HG03558 (cell line): ENCODE data around the gene BHLHA15.
A peak's percentile ranks its signal among the peaks of the same experiment; 100 is the strongest.

Experiments used
- ATAC-seq: cut with Tn5 transposase; IDR thresholded peaks from one replicate; pipeline ENCODE4 v1.9.1; 2021; ENCODE audit warnings: moderate number of reproducible peaks; ENCODE audit not compliant: unreplicated experiment; ENCODE audit errors: extremely low read depth

Gene BHLHA15

DNA sequence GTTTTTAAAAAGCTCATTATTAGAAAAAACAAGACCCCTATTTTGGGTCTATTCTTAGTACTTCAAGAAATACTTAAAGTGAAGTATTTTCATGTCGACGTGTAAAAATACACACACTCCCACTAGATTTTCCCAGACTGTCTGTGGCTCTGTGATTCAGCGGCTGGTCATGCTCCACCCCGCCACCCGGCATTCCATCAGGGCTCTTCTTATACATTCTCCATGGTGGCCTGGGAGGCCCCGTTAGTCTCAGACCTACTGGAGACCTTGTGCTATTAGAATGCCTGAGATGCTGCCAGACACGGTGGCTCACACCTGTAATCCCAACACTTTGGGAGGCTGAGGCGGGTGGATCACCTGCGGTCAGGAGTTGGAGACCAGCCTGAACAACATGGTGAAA is 27.7 kb downstream of the BHLHA15 start:
- ATAC-seq: no peak

DNA sequence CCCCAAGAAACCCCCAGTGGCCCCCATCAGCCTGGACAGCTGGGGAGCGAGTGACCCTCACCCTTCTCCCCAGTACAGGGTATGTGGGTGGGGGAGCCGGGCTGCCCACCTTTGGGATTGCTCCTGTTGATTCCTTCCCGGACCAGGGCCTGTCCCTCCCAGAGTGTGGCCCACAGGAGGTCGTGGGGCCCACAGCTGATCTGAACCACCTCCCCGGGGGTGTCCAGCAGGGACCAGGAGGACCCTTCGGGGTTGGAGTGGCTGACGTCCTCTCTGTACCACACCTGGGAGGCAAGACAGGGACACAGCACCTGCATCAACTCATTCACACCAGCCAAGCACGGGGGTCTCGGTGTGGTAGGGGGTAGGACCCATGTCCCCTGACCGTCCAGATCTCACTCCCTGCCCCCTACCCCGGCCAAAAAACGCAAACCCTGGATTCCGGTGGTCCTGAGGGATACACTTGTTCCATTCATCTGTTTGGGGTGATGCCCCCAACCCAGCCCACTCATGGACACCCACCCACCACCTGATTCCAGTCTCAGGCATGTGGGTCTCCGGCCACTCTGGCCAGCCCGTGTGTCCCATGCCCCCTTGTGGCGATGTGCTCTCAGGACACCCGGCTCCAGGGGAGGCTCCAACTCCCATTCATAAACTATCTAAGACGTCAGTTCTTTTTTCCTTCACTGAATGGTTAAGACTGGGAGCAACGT is 29.9 kb downstream of the BHLHA15 start:
- no peak for ATAC-seq

DNA sequence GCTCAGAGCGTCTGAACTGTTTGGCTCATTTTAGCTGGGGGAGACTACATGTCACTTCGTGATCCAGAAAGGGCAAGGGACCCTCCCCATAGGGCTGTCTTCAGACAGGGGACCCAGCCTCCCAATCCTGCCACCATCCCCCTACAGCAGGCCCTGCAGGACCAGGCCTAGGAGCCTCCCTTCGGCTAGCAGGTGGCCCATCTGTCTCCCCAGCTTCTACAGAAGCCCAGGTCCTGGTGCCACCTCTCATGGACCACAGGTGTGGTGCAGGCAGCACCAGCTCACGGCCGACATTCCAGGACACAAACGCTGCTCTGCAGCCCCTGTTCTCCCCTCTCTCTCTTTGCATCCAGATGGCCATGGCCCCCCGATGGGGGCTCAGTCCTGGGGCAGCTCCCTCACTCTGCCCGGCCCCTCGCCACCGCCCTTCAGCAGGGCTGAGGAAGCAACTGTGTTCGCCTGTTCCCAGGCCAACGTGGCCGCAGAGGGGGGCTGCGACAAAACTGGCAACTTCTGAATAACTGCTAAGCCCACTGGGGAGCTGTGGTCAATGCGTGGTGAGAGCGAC is 30.5 kb downstream of the BHLHA15 start:
- ATAC-seq: no peak

DNA sequence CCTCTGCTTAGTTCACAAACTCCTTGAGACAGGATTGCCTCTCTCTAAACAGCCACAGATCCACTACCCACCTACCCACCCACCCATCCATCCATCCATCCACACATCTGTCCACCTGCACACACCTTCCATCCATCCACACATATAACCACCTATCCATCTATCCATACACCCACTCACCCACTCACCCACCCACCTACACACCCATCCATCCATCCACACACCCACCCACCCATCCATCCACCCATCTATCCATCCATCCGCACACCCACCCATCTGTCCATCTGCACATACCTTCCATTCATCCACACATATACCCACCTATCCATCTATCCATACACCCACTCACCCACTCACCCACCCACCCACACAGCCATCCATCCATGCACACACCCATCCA is 31.1 kb downstream of the BHLHA15 start:
- ATAC-seq: no peak

DNA sequence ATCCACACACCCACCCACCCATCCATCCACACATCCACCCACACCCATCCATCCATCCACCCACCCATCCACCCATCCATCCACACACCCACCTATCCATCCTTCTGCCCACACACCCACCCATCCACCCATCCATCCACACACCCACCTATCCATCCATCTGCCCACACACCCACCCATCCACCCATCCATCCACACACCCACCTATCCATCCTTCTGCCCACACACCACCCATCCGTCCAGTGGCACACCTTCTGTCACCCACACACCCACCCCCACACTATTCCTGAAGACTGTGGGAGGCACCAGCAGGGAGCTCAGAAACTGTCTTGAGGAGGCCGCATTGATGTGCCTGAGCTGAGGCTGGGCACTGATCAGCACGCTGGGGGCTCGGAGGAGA is 31.7 kb downstream of the BHLHA15 start:
- ATAC-seq: no peak

DNA sequence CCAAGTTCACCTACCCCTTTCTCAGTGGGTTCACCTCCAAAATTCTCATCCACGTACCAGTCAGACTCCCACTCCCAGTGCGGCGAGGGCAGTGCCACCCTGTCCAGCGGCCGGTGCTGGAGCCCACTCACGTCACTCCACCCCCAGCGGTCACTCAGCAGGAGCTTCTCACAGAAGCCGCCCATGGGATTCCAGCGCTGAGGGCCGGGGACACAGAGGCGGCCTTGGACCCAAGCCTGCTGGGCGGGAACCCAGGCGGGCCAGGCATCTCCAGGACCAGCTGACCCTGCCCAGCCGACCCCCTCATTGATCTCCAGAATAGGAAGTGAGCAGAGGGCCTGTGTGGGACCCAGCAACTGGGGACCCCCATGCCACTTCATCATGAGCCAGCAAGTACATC is 33.6 kb downstream of the BHLHA15 start:
- ATAC-seq: no peak

DNA sequence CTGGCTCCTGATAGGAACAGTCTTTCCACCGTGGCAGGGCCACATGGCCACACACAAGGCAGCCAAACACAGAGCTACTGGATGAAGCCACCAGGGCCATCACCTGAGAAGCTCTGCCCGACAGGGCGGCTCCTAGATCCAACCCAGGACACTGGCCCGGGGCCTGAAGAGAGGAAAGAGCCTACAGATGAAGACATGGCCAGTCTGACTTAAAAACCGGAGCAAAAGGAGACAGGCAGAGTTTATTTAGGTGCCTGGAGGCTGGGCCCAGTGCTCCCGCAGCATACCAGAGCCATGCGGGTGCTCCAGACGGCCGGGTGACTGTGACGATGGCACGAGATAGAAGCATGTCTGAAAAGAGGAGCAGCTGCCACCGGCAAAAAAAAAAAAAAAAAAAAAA is 36.9 kb downstream of the BHLHA15 start:
- ATAC-seq: no peak

DNA sequence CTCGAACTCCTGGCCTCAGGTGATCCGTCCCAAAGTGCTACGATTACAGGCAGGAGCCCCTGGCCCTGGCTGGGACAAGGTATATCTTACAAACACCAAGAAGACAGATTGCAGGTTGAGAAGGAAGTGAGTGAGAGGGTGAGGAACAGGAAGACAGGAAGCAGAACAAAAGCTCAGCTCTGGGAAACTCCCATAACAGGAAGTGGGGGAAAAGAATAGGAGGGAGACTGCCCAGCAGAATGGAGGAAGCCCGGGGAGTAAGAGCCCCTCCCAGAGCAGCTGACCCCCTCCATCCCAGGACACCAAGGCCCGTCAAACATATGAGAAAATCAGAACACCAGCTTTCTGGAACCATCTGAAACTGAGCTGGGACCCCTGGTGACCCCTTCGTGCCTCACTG is 37.9 kb downstream of the BHLHA15 start:
- ATAC-seq: no peak

DNA sequence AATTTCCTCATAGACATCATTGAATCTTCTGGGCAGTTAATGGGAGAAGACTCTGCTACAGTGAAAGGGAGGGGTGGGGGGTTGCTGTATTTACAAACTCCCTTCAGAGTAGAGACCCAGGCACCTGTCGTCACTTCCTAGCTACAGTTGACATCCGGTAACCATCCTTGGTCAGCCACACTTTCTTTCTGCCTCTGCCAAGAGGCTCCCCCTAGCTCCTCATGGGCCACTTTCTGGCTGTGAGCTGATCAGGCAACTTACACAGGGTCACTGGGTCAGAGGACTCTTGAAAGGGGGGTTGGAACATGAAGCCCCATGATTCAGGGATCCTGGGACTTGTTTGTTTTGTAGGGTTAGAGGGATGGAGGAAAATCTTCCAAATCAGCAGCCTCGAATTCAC is 39.5 kb downstream of the BHLHA15 start:
- no peak for ATAC-seq

DNA sequence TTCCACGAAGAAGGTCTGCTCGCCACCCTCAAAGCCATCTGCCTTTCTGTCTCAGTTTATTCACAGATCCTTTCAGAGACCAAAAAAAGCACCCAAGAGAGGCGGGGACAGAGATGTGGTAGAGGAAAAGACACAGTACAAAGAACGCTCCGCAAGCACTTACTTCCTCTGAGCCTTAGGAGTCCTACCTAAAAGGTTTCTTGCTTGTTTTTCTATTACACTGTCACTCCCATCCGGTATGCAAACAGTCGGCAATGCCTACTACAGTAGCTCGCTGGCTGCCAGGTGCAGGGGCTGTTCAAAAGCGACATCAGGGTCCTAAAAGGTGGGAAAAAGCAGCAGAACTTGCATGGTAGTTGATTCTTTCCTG is 40.0 kb downstream of the BHLHA15 start:
- ATAC-seq: no peak

DNA sequence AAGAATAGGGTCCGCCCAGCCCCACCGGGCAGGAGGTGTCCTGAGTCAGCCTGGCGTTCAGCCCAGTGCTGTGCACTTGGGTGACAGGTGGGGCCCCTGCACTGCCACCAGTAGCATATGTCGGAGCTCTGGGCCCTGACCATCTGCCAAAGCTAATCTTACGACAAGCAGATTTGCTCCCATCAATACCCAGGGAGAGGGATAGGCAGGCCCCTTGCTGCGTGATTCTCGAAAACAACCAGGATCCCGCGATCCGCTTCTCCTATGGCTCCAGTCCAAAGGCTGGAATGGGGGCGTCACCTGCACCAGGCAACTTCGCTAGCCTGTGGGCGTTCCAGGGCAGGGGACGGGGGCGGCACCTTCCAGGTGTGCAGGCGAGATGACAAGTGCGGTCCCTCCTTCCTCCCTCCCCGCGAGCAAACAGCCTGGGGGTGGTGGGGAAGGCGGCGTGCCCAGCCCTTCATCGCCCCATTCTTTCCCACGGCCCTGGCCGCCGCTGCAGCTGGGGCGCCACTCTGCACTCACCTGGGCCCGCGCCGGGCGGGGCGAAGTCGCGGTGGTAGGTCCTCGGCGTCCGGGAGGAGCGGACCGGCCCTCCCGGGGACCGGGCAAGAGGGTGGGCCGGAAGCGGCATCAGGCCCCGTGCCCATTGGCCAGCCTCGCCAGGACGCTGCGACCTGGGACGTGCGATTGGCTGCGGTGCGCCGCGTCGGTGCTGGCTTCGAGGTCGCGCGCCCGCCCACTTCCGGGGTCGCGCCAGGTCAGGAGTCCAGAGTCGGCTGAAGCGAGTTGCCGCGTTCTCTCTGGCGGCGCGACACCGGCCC is 40.6 kb downstream of the BHLHA15 start, which contains the start of gene TECPR1:
Gene TECPR1, minus strand, starts transcription at position 632 of the 824 bp plus-strand sequence. CDS start 6,086 bp downstream, outside the sequence.
- peak; percentile 91 for ATAC-seq

DNA sequence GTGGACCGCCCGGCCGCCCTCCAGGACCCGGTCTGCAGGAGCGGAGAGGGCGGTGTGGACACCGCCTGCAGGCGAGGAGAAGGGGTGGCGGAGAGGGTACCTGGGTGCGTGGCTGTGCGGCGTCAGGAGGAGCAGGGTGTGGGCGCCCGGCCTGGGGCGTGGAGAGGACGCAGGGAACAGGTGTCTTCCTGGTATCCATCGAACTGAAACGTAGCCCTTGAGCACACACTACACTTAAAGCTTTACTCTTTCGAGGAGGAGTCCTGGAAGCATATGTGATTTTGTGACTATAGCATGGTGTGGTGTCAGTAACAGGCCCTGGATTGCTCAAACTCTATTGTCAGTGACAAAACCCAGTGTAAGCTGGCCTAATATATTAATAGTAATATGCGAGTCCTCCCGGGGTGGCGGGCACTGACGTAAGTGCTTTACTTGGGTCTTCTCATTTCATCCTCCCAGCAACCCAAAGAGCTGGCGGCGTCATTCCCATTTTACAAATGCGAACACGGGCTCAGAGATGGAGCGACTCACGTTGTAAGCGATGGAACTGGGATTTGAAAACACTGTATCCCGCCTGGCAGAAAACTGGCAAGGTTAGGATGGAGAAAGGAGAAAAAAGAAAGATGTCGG is 41.3 kb downstream of the BHLHA15 start:
- no peak for ATAC-seq

DNA sequence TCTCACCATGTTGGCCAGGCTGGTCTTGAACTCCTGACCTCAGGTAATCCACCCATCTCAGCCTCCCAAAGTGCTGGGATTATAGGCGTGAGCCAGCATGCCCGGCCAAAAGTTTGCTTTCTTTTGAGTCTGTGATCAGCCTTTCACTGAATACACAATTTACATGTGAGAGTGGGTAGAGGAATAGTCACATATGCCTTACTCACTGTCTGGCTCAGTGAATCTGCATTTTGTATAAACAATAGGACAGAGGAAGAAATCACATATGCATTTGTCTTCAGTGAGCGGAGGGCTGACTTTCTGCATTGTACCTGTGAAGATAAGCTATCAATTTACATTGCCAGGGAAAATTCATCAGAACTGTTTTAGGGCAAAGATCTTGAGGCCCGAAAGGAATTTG is 43.3 kb downstream of the BHLHA15 start:
- ATAC-seq: no peak

DNA sequence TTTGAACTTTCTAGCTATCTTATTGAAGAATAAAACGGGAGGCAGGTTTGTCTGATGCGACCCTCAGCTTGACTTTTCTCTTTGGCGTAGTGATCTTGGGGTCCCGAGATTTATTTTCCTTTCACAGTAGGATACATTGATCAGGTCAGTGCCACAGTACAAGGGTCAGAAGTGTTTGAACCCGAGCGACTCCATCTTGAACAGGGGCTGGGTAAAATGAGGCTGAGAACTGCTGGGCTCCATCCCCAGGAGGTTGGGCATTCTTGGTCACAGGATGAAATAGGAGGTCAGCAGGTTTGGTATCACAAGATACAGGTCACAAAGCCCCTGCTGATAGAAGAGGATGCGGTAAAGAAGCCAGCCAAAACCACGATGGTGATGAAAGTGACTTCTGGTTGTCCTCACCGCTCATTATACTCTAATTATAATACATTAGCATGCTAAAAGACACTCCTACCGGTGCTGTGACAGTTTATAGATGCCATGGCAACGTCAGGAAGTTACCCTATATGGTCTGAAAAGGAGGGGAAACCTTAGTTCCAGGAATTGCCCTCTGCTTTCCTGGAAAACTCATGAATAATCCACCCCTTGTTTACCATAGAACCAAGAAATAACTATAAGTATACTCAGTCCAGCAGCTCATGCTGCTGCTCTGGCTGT is 43.8 kb downstream of the BHLHA15 start:
- ATAC-seq: no peak

DNA sequence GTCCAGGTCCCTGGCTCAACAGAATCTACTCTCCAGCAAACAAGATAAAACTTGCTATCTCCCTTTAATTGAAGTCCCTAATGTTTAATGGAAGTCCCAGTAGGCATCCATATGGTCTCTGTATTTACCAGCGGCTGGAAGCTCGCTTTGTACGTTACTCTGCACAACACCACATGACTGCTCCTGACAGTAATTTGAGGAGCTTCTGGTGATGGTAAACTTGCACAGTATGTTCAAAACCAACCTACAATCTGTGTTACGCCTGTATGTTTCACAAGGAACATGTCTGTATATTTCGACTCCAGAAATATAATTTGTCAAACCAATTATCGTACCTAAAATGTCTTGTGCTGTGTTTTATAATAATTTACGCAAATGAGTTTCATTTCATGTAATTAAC is 45.2 kb downstream of the BHLHA15 start:
- ATAC-seq: no peak

DNA sequence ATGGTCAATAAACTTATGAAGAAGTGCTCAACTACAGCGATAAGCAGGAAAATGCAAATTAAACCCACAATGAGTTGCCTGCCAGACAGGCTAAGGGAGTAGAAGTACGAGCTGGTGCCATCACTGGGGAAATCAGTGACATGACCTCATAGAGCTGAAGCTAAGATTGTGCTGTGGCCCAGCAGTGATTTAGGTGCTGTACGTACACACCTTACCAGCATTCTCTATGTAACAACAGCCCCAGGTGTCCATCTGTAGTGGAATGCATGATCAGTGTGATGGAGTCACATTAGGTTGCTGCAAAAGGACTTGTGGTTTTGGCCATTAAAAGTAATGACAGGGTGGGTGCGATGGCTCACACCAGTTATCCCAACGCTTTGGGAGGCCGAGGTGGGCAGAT is 46.5 kb downstream of the BHLHA15 start:
- ATAC-seq: no peak
